Urothelium cell line (cell line): ENCODE measurements around the gene BANK1.

ENCODE experiments used
- DNase-seq: peaks from one replicate; pipeline ENCODE4 v3.0.0; 2011; ENCODE audit warnings: low spot score, mixed read lengths
- FAIRE-seq: peaks from 2 replicates; lab custom pipeline; 2011; peaks lifted over from hg19 to GRCh38; lab: Jason Lieb, UNC

Gene BANK1

GRCh38 chr4:101993842-101994775 lies 203.6 kb downstream of the BANK1 start:
- FAIRE-seq = no peak
- DNase-seq = no peak

GRCh38 chr4:102007959-102008425 lies 217.5 kb downstream of the BANK1 start:
- no peak for FAIRE-seq

GRCh38 chr4:102008711-102009110 lies 218.2 kb downstream of the BANK1 start:
- FAIRE-seq (no peak), DNase-seq (no peak)

More at GRCh38 chr4:102007959-102008425, 217.5 kb downstream of the BANK1 start:
- no peak for DNase-seq

GRCh38 chr4:102022343-102022742 lies 231.8 kb downstream of the BANK1 start:
- FAIRE-seq = peak; percentile 94
- no peak for DNase-seq

- FAIRE-seq (no peak), DNase-seq (no peak)
Measured at GRCh38 chr4:102027961-102028360, 237.4 kb downstream of the BANK1 start.

GRCh38 chr4:102031406-102031805 lies 240.9 kb downstream of the BANK1 start:
- DNase-seq = no peak

GRCh38 chr4:102036016-102036415 lies 245.5 kb downstream of the BANK1 start:
- DNase-seq (no peak), FAIRE-seq (no peak)

More at GRCh38 chr4:102031406-102031805, 240.9 kb downstream of the BANK1 start:
- FAIRE-seq = no peak

GRCh38 chr4:102036619-102037376 lies 246.3 kb downstream of the BANK1 start:
- FAIRE-seq (no peak), DNase-seq (no peak)

- FAIRE-seq (no peak), DNase-seq (no peak)
Measured at GRCh38 chr4:102037566-102037965, 247.0 kb downstream of the BANK1 start.

- FAIRE-seq (no peak), DNase-seq (no peak)
Measured at GRCh38 chr4:102042871-102043802, 252.6 kb downstream of the BANK1 start.

- FAIRE-seq (no peak), DNase-seq (no peak)
Measured at GRCh38 chr4:102047616-102048015, 257.1 kb downstream of the BANK1 start.

- no peak for DNase-seq
- FAIRE-seq = no peak
Measured at GRCh38 chr4:102055805-102056204, 265.3 kb downstream of the BANK1 start.

- no peak for DNase-seq
- FAIRE-seq = no peak
Measured at GRCh38 chr4:102057122-102057521, 266.6 kb downstream of the BANK1 start.

- FAIRE-seq = no peak
- DNase-seq = no peak
Measured at GRCh38 chr4:102061133-102061532, 270.6 kb downstream of the BANK1 start.

- no peak for DNase-seq
- no peak for FAIRE-seq
Measured at GRCh38 chr4:102064747-102065442, 274.4 kb downstream of the BANK1 start.

GRCh38 chr4:102076622-102077021 lies 286.1 kb downstream of the BANK1 start:
- FAIRE-seq (no peak), DNase-seq (no peak)

- DNase-seq = no peak
- FAIRE-seq = no peak
Measured at GRCh38 chr4:102080184-102080583, 289.7 kb downstream of the BANK1 start.

GRCh38 chr4:102089850-102090621 lies 299.5 kb downstream of the BANK1 start:
- FAIRE-seq = no peak
- no peak for DNase-seq

- FAIRE-seq = no peak
Measured at GRCh38 chr4:102091656-102092055, 301.1 kb downstream of the BANK1 start.

More at GRCh38 chr4:102091656-102092055, 301.1 kb downstream of the BANK1 start:
- DNase-seq = no peak
